Measurements from ENCODE around the gene ANAPC15. TPM values are rescaled to one million over a fixed set of nuclear protein-coding genes. Genes with fewer than 3 reads are reported as not detected.

The ANAPC15 gene
- total RNA-seq, 1 experiment from 2014 or later = 63.6 TPM

DNA sequence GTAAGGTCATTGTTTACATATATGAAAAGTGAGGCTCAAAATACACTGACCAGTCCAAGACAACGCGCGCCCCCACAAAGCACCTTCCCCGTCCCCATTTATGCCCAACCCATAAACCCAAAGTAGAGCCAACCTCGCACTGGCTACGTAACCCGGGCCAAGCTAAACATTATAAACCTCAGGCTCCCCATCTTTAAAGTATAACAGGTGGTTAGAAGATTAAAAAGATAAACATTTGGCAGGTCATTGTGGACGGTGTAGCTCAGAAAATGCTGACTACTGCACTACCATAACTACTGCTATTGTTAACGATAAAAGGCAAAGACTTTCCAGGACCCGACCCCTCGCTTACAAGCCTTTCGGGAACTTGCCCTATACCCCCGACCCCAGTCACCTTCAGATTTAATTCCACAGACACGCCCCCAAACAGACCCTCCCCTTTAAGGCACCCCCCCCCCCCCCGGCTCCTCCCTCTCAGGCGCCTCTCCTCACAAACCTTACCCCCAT is 32.6 kb downstream of the ANAPC15 start:
- TF ChIP-seq, protein P1, sequence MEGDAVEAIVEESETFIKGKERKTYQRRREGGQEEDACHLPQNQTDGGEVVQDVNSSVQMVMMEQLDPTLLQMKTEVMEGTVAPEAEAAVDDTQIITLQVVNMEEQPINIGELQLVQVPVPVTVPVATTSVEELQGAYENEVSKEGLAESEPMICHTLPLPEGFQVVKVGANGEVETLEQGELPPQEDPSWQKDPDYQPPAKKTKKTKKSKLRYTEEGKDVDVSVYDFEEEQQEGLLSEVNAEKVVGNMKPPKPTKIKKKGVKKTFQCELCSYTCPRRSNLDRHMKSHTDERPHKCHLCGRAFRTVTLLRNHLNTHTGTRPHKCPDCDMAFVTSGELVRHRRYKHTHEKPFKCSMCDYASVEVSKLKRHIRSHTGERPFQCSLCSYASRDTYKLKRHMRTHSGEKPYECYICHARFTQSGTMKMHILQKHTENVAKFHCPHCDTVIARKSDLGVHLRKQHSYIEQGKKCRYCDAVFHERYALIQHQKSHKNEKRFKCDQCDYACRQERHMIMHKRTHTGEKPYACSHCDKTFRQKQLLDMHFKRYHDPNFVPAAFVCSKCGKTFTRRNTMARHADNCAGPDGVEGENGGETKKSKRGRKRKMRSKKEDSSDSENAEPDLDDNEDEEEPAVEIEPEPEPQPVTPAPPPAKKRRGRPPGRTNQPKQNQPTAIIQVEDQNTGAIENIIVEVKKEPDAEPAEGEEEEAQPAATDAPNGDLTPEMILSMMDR (IDR thresholded peaks at IDR 0.05; ENCODE audit: unreplicated experiment) = no peak
- peak overlapping the region; percentile 99 for H3K4me3 Mint-ChIP-seq (ENCODE audit: unreplicated experiment)
- H3K9me3 Mint-ChIP-seq (ENCODE audit: unreplicated experiment) = no peaks in the 10 kb centered on the region
- peaks cover 6% of the 10 kb centered on the region for H3K36me3 Mint-ChIP-seq (ENCODE audit: insufficient read depth, unreplicated experiment)
- no peak for DNase-seq (ENCODE audit: unreplicated experiment)
- no TSS peak for BruUV-seq (replicated peaks)
- H3K4me1 Mint-ChIP-seq (ENCODE audit: insufficient read depth, unreplicated experiment) = peaks cover 49% of the 10 kb centered on the region
- intact Hi-C loops (cut with micrococcal nuclease) = loop anchor here (1.0 to 2.0 kb wide), 2 partner anchors 33 to 40 kb away; partner anchors contain the start of gene ANAPC15
- H3K27ac Mint-ChIP-seq (ENCODE audit: low read depth, unreplicated experiment) = peak overlapping the region; percentile 99
- ChIA-PET CTCF (interaction anchor here (1.0 kb wide), 1 partner anchor 52 kb away, joined by 4 read pairs; no protein-coding TSS in a partner anchor), POLR2A (interaction anchor here (0.6 to 15.4 kb wide), 14 partner anchors 12 to 102 kb away, joined by 3 to 282 read pairs (median 6); partner anchors contain the start of gene ANAPC15)
- no peaks in the 10 kb centered on the region for H3K27me3 Mint-ChIP-seq (ENCODE audit: insufficient read depth, unreplicated experiment)

- Mint-ChIP-seq H3K4me3 (ENCODE audit: unreplicated experiment) (peak overlapping the region; percentile 99), H3K36me3 (ENCODE audit: insufficient read depth, unreplicated experiment) (peaks cover 6% of the 10 kb centered on the region), H3K9me3 (ENCODE audit: unreplicated experiment) (no peaks in the 10 kb centered on the region), H3K4me1 (ENCODE audit: insufficient read depth, unreplicated experiment) (peaks cover 44% of the 10 kb centered on the region), H3K27me3 (ENCODE audit: insufficient read depth, unreplicated experiment) (no peaks in the 10 kb centered on the region), H3K27ac (ENCODE audit: low read depth, unreplicated experiment) (peak overlapping the region; percentile 99)
- intact Hi-C loops (cut with micrococcal nuclease) = no loop called here
- TSS peak; percentile 33 for BruUV-seq (replicated peaks)
- ChIA-PET CTCF (interaction anchor here (0.6 to 2.6 kb wide), 9 partner anchors 11 to 105 kb away, joined by 3 to 21 read pairs (median 4); partner anchors contain the start of gene LAMTOR1), POLR2A (interaction anchor here (0.6 to 15.4 kb wide), 23 partner anchors 8 to 1435 kb away, joined by 3 to 282 read pairs (median 5); partner anchors contain the start of genes ANAPC15 and LAMTOR1)
- TF ChIP-seq, protein P1 (IDR thresholded peaks at IDR 0.05; ENCODE audit: unreplicated experiment) = no peak
- DNase-seq (ENCODE audit: unreplicated experiment) = no peak
These were observed 34.0 kb downstream of the ANAPC15 start for GRCh38 chr11:72078477-72078876.

GRCh38 chr11:72075756-72076155 is 36.7 kb downstream of the ANAPC15 start:
- peaks cover 44% of the 10 kb centered on the region for H3K4me1 Mint-ChIP-seq (ENCODE audit: insufficient read depth, unreplicated experiment)
- H3K27ac Mint-ChIP-seq (ENCODE audit: low read depth, unreplicated experiment) = no peak overlapping the region
- DNase-seq (ENCODE audit: unreplicated experiment) = no peak
- intact Hi-C loops (cut with micrococcal nuclease) = no loop called here
- H3K36me3 Mint-ChIP-seq (ENCODE audit: insufficient read depth, unreplicated experiment) = peaks cover 6% of the 10 kb centered on the region
- no peaks in the 10 kb centered on the region for H3K9me3 Mint-ChIP-seq (ENCODE audit: unreplicated experiment)
- no peak overlapping the region for H3K4me3 Mint-ChIP-seq (ENCODE audit: unreplicated experiment)
- TF ChIP-seq, protein P1 (IDR thresholded peaks at IDR 0.05; ENCODE audit: unreplicated experiment) = no peak
- BruUV-seq (replicated peaks) = no TSS peak
- ChIA-PET CTCF (interaction anchor here (0.7 to 1.8 kb wide), 4 partner anchors 15 to 1366 kb away, joined by 3 to 7 read pairs (median 4); no protein-coding TSS in a partner anchor), POLR2A (interaction anchor here (0.7 to 15.4 kb wide), 8 partner anchors 10 to 147 kb away, joined by 3 to 282 read pairs (median 4); no protein-coding TSS in a partner anchor)
- no peaks in the 10 kb centered on the region for H3K27me3 Mint-ChIP-seq (ENCODE audit: insufficient read depth, unreplicated experiment)

DNA sequence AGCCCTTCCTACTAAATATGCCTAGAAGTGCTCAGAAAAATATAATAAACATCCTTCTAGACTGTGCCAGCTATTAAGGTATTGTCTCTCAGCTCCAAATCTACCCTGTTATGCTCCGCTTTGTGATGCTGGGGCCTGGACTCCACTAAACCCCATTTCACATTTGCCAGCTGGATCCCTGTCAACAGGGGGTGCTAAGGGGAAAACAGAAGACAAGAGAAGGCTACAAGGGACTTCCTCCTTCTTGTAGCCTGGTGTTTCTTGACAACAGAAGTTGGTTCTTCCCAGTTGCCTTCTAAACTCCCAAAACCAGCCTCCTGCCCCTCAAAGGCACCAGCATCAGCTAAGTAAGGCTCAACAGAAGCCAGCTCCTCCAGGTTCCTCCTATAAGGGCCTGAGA is 37.4 kb downstream of the ANAPC15 start:
- DNase-seq (ENCODE audit: unreplicated experiment) = no peak
- H3K4me1 Mint-ChIP-seq (ENCODE audit: insufficient read depth, unreplicated experiment) = peaks cover 47% of the 10 kb centered on the region
- POLR2A ChIA-PET = interaction anchor here (0.7 to 15.4 kb wide), 8 partner anchors 11 to 148 kb away, joined by 3 to 282 read pairs (median 4); partner anchors contain the start of gene ANAPC15
- TF ChIP-seq, protein P1 (IDR thresholded peaks at IDR 0.05; ENCODE audit: unreplicated experiment) = no peak
- H3K9me3 Mint-ChIP-seq (ENCODE audit: unreplicated experiment) = no peaks in the 10 kb centered on the region
- no peak overlapping the region for H3K27ac Mint-ChIP-seq (ENCODE audit: low read depth, unreplicated experiment)
- CTCF ChIA-PET = interaction anchor here (1.1 to 1.3 kb wide), 4 partner anchors 12 to 50 kb away, joined by 3 to 4 read pairs (median 3); no protein-coding TSS in a partner anchor
- H3K36me3 Mint-ChIP-seq (ENCODE audit: insufficient read depth, unreplicated experiment) = peaks cover 6% of the 10 kb centered on the region
- no peaks in the 10 kb centered on the region for H3K27me3 Mint-ChIP-seq (ENCODE audit: insufficient read depth, unreplicated experiment)
- intact Hi-C loops (cut with micrococcal nuclease) = no loop called here
- no TSS peak for BruUV-seq (replicated peaks)
- no peak overlapping the region for H3K4me3 Mint-ChIP-seq (ENCODE audit: unreplicated experiment)
